ENCODE results near the gene BMP8A. TPM values are rescaled to one million over a fixed set of nuclear protein-coding genes. Genes with fewer than 3 reads are reported as not detected.
"Not testable (repeated sequence)": the region's sequence is repeated elsewhere in the genome, so short reads cannot be mapped to it uniquely, and the experiment has no call there.

Gene BMP8A
- total RNA-seq, 1 experiment from 2014 or later, result not detected

DNA sequence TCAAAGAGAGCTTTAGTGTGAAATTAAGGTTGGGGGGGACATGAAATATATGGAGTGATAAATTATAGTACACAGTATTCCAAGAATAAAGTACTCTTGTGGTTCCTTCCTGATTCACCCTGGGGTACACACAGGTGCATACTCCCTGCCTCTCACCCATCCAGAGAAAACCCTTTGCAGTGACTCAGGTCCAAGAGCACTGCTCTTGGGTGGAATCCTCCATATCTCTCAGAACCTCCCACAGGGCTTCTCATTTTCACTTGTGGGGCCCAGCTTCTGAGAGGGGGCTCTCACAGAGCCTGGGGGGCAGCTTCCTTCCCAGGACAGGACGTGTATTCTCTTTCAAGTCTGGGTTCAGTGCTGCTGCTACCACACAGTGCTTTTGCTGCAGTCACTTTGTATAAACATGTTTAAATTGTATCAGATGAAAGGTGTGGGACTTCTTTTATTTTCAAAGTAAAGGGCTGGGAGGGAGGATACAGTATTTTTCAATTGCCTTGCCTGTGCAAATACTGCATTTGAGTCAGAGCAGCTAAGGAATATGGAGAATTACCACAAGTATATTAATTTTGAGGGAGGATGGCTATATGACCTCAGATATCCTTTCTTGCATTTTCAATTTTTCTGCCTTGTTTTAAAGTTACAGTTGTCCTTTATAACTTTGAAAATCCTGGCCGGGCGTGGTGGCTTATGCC, 24.9 kb upstream of the BMP8A start:
- BruUV-seq (replicated peaks), result no TSS peak
- intact Hi-C loops (cut with micrococcal nuclease), result no loop called here
- Mint-ChIP-seq H3K4me1 (ENCODE audit: insufficient read depth, unreplicated experiment) (no peaks in the 10 kb centered on the region), H3K9me3 (ENCODE audit: unreplicated experiment) (no peaks in the 10 kb centered on the region), H3K4me3 (ENCODE audit: unreplicated experiment) (no peak overlapping the region), H3K36me3 (ENCODE audit: insufficient read depth, unreplicated experiment) (peaks cover 85% of the 10 kb centered on the region), H3K27ac (ENCODE audit: low read depth, unreplicated experiment) (no peak overlapping the region), H3K27me3 (ENCODE audit: insufficient read depth, unreplicated experiment) (no peaks in the 10 kb centered on the region)
- POLR2A ChIA-PET, result interaction anchor here (0.7 kb wide), 1 partner anchor 132 kb away, joined by 3 read pairs; no protein-coding TSS in a partner anchor
- CTCF ChIA-PET, result interaction anchor here (0.6 kb wide), 1 partner anchor 124 kb away, joined by 3 read pairs; no protein-coding TSS in a partner anchor
- TF ChIP-seq CTCF (IDR thresholded peaks at IDR 0.05; ENCODE audit: unreplicated experiment), result no peak
- no peak for DNase-seq (ENCODE audit: unreplicated experiment)

- CTCF ChIA-PET, result interaction anchor here (0.6 kb wide), 1 partner anchor 366 kb away, joined by 3 read pairs; no protein-coding TSS in a partner anchor
- BruUV-seq (replicated peaks); DNase-seq (ENCODE audit: unreplicated experiment); intact Hi-C loops (cut with micrococcal nuclease); H3K27ac Mint-ChIP-seq (ENCODE audit: low read depth, unreplicated experiment); H3K9me3 Mint-ChIP-seq (ENCODE audit: unreplicated experiment); H3K4me1 Mint-ChIP-seq (ENCODE audit: insufficient read depth, unreplicated experiment); H3K4me3 Mint-ChIP-seq (ENCODE audit: unreplicated experiment); H3K27me3 Mint-ChIP-seq (ENCODE audit: insufficient read depth, unreplicated experiment): not testable (repeated sequence)
- POLR2A ChIA-PET, result interaction anchor here (0.7 kb wide), 1 partner anchor 132 kb away, joined by 3 read pairs; no protein-coding TSS in a partner anchor
- H3K36me3 Mint-ChIP-seq (ENCODE audit: insufficient read depth, unreplicated experiment), result peaks cover 85% of the 10 kb centered on the region
Measured at GRCh38 chr1:39467108-39467720, 24.2 kb upstream of the BMP8A start.

- H3K27me3 Mint-ChIP-seq (ENCODE audit: insufficient read depth, unreplicated experiment), result no peaks in the 10 kb centered on the region
- BruUV-seq (replicated peaks), result no TSS peak
- intact Hi-C loops (cut with micrococcal nuclease), result no loop called here
- H3K4me1 Mint-ChIP-seq (ENCODE audit: insufficient read depth, unreplicated experiment), result no peaks in the 10 kb centered on the region
- ChIA-PET POLR2A (no interaction called here), CTCF (interaction anchor here (1.1 kb wide), 1 partner anchor 58 kb away, joined by 3 read pairs; no protein-coding TSS in a partner anchor)
- no peak for TF ChIP-seq CTCF (IDR thresholded peaks at IDR 0.05; ENCODE audit: unreplicated experiment)
- no peaks in the 10 kb centered on the region for H3K9me3 Mint-ChIP-seq (ENCODE audit: unreplicated experiment)
- H3K4me3 Mint-ChIP-seq (ENCODE audit: unreplicated experiment), result no peak overlapping the region
- peaks cover 75% of the 10 kb centered on the region for H3K36me3 Mint-ChIP-seq (ENCODE audit: insufficient read depth, unreplicated experiment)
- H3K27ac Mint-ChIP-seq (ENCODE audit: low read depth, unreplicated experiment), result no peak overlapping the region
- no peak for DNase-seq (ENCODE audit: unreplicated experiment)
Measured at GRCh38 chr1:39469150-39469549, 22.3 kb upstream of the BMP8A start.

DNA sequence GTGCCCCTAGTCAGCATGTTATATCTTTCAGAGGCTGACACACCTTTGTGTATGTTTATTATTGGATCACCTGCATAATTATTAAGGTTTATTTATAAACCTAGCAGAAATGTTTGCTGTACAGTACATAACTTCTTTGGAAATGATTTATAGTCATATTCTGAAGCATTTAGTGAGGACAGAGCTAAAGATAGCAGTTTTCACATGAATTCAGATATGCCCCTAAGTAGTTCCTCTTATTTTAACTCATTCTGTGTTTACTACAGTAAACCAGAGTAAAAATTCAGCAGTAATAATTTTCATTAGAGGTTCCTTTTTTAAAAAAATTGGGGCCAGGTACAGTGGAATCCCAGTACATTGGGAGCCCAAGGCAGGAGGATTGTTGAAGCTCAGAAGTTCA, 21.4 kb upstream of the BMP8A start:
- Mint-ChIP-seq H3K4me1 (ENCODE audit: insufficient read depth, unreplicated experiment) (no peaks in the 10 kb centered on the region), H3K27me3 (ENCODE audit: insufficient read depth, unreplicated experiment) (no peaks in the 10 kb centered on the region), H3K9me3 (ENCODE audit: unreplicated experiment) (no peaks in the 10 kb centered on the region), H3K36me3 (ENCODE audit: insufficient read depth, unreplicated experiment) (peaks cover 76% of the 10 kb centered on the region), H3K27ac (ENCODE audit: low read depth, unreplicated experiment) (no peak overlapping the region), H3K4me3 (ENCODE audit: unreplicated experiment) (no peak overlapping the region)
- ChIA-PET CTCF (interaction anchor here (0.6 kb wide), 1 partner anchor 75 kb away, joined by 3 read pairs; no protein-coding TSS in a partner anchor), POLR2A (no interaction called here)
- intact Hi-C loops (cut with micrococcal nuclease), result no loop called here
- no peak for TF ChIP-seq CTCF (IDR thresholded peaks at IDR 0.05; ENCODE audit: unreplicated experiment)
- BruUV-seq (replicated peaks), result no TSS peak
- DNase-seq (ENCODE audit: unreplicated experiment), result no peak
